ENCODE results near the gene PLXNB2. TPM values are rescaled to one million over a fixed set of nuclear protein-coding genes. Genes with fewer than 3 reads are reported as not detected.

The PLXNB2 gene, protein sequence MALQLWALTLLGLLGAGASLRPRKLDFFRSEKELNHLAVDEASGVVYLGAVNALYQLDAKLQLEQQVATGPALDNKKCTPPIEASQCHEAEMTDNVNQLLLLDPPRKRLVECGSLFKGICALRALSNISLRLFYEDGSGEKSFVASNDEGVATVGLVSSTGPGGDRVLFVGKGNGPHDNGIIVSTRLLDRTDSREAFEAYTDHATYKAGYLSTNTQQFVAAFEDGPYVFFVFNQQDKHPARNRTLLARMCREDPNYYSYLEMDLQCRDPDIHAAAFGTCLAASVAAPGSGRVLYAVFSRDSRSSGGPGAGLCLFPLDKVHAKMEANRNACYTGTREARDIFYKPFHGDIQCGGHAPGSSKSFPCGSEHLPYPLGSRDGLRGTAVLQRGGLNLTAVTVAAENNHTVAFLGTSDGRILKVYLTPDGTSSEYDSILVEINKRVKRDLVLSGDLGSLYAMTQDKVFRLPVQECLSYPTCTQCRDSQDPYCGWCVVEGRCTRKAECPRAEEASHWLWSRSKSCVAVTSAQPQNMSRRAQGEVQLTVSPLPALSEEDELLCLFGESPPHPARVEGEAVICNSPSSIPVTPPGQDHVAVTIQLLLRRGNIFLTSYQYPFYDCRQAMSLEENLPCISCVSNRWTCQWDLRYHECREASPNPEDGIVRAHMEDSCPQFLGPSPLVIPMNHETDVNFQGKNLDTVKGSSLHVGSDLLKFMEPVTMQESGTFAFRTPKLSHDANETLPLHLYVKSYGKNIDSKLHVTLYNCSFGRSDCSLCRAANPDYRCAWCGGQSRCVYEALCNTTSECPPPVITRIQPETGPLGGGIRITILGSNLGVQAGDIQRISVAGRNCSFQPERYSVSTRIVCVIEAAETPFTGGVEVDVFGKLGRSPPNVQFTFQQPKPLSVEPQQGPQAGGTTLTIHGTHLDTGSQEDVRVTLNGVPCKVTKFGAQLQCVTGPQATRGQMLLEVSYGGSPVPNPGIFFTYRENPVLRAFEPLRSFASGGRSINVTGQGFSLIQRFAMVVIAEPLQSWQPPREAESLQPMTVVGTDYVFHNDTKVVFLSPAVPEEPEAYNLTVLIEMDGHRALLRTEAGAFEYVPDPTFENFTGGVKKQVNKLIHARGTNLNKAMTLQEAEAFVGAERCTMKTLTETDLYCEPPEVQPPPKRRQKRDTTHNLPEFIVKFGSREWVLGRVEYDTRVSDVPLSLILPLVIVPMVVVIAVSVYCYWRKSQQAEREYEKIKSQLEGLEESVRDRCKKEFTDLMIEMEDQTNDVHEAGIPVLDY (N-terminal part only)
- 70.6 TPM for total RNA-seq
- long read RNA-seq, full-length matches to known transcripts: 1 of 60 reads
- long read RNA-seq, partial matches to known transcripts: 54 of 60 reads
- long read RNA-seq, other reads (novel, unspliced or antisense): 5 of 60 reads

DNA sequence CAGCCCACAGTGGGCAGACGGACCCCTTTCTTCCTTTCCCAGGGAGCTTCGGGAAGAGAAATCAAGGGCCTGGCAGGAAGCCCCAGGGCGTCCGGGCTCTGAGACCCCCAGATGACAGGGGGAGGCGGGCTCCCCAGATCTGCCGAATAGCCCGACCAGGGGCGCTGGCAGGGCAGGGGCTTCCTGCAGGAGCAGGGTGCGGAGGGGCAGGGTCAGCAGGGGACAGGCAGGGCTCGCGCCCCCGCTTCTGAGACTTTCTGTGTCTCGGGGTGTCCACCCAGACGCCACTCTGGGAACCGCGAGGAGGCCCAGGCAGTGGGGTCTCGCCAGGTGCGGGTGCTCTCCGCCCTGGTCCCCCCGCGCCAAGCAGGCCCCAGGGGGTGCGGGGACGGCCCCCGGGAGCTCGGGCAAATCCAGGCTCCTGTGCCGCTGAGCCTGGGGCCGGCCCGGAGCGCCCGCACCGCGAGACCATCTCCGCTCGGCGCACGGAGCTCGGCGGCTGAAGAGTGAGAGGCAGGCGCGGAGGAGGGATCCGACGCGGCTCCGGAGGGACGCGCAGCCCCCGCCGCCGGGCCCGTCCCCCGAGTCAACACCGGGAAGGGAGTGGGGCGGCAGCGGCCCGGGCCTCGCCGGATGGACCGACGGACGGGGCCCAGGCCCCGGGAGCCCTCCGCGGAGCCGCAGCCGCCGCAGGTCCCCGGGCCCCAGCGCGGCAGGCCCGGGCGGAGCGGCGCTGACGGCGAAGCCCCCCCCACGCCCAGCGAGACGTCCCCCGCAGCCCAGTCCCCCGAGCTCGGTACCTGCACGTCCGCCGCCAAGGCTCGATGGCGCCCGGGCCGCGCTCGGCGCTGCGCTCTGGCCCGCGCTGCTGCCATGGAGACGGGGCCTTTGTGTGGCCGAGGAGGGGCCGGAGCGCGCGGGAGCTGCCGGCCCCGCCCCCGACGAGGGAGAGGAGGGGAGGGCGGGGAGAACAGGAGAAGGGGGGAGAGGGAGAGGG is at the start of gene PLXNB2:
PLXNB2 (minus strand) TSS at position 894 of the 997 bp plus-strand sequence. CDS start 17,062 bp downstream, outside the sequence.
- intact Hi-C loops (cut with DNase I): loop anchor here (5.0 kb wide), 1 partner anchor 35 kb away; the partner anchor contains the start of gene MAPK11
- ATAC-seq (peak; percentile 61), DNase-seq (ENCODE audit: missing footprints) (peak; percentile 91)

DNA sequence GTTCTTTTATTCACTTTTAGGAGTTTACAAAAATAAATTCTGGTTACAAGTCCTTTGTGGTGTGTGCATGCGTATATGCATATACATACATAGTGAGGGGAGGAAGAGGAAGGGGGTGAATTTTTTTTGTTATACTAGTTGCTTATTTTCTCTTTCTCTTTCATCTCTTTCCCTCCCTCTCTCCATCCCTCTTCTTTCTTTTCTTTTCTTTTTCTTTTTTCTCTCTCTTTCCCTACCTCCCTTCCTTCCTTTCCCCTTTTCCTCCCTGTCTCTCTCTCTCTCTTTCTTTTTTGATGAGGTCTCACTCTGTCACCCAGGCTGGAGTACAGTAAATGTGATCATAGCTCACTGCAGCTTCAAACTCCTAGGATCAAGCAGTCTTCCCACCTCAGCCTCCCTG is 49.8 kb upstream of the PLXNB2 start:
- ATAC-seq: no peak
- no peak for DNase-seq (ENCODE audit: missing footprints)
- intact Hi-C loops (cut with DNase I): no loop called here

- DNase-seq (ENCODE audit: missing footprints): no peak
- no peak for ATAC-seq
- intact Hi-C loops (cut with DNase I): no loop called here
Measured at GRCh38 chr22:50356186-50356585, 48.7 kb upstream of the PLXNB2 start.

GRCh38 chr22:50348058-50348457 is 40.6 kb upstream of the PLXNB2 start:
- ATAC-seq (no peak), DNase-seq (ENCODE audit: missing footprints) (no peak)
- intact Hi-C loops (cut with DNase I): no loop called here

DNA sequence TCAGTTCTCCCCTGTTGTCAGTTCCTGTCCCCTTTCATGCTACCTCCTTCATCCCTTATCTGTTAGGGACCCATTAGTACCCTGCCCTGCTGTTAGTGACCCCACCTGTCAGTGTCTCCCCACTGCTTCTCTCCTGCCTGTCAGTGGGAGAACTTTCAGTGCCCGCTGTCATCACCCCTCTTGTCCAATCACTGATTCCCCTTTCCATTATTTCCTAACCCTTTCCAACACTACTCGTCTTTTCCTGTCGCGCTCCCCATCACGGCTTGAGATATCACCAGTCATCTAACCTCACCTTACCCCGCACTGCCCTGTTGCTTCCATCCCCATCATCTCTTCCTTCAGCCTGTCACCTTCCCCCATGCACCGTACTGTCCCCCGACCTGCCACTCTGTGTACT is 39.7 kb upstream of the PLXNB2 start:
- ATAC-seq: no peak
- DNase-seq (ENCODE audit: missing footprints): no peak
- intact Hi-C loops (cut with DNase I): no loop called here

DNA sequence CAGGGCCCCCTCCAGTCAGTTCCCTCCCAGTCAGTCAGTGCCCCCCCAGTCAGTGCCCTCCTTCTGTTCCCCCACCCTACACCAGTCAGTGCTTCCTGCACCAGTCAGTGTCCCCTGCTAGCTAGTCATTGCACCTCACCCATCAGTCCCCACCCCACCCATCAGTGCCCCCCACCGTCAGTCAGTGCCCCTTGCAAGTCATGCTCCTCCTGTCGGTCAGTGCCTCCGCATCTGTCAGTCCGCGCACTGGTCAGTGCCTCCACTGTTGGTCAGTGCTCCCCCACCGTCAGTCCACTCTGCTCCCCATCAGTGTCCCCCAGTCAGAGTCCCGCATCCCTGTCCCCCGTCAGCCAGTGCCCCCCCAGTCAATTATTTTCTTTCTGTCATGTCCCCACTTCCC is 39.0 kb upstream of the PLXNB2 start:
- intact Hi-C loops (cut with DNase I): no loop called here
- DNase-seq (ENCODE audit: missing footprints) (no peak), ATAC-seq (no peak)

GRCh38 chr22:50343541-50343935 is 36.1 kb upstream of the PLXNB2 start:
- ATAC-seq (no peak), DNase-seq (ENCODE audit: missing footprints) (no peak)
- intact Hi-C loops (cut with DNase I): loop anchor here (2.0 kb wide), 1 partner anchor 93 kb away; the partner anchor contains the start of gene HDAC10

GRCh38 chr22:50342651-50343540 is 35.5 kb upstream of the PLXNB2 start, which contains the start of gene PPP6R2:
PPP6R2 (plus strand) TSS chr22:50343327; CDS start chr22:50393909, 50,582 bp downstream.
- ATAC-seq (peak; percentile 95), DNase-seq (ENCODE audit: missing footprints) (peak; percentile 95)
- intact Hi-C loops (cut with DNase I): loop anchor here (1.0 to 2.0 kb wide), 3 partner anchors 16 to 92 kb away; partner anchors contain the start of genes DENND6B and HDAC10

- ATAC-seq: peak; percentile 85
- intact Hi-C loops (cut with DNase I): loop anchor here (1.0 to 2.0 kb wide), 3 partner anchors 15 to 91 kb away; partner anchors contain the start of genes DENND6B and HDAC10
- DNase-seq (ENCODE audit: missing footprints): peak; percentile 91
Measured at GRCh38 chr22:50341977-50342650, 34.7 kb upstream of the PLXNB2 start.

DNA sequence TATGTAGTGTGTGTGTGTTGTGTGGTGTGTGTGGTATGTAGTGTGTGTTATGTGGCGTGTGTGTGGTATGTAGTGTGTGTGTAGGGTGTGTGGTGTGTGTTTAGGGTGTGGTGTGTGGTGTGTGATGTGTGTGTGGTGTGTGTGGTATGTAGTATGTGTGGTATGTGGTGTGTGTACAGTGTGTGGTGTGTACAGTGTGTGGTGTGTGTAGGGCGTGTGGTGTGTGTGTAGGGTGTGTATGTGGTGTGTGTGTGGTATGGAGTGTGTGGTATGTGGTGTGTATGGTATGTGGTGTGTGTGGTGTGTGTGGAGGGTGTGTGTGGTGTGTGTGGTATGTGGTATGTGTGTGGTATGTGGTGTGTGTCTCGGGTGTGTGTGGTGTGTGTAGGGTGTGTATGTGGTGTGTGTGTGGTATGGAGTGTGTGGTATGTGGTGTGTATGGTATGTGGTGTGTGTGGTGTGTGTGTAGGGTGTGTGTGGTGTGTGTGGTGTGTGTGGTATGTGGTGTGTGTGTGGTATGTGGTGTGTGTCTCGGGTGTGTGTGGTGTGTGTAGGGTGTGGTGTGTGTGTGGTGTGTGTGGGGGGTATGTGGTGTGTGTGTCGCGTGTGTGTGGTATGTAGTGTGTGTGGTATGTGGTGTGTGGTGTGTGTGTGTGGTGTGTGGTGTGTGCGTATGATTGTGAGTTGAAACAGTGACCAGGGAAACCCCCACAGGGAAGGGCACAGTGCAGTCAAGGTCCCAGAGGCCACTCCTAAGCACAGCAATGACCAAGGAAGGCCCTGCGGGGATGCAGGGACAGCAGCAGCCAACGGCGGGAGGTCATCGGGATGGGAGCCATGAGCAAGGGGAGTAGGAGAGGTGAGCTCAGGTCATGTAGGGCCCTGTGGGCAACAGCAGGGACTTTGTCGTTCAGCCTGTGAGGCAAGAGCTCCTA is 32.8 kb upstream of the PLXNB2 start:
- ATAC-seq (no peak), DNase-seq (ENCODE audit: missing footprints) (no peak)
- intact Hi-C loops (cut with DNase I): no loop called here

DNA sequence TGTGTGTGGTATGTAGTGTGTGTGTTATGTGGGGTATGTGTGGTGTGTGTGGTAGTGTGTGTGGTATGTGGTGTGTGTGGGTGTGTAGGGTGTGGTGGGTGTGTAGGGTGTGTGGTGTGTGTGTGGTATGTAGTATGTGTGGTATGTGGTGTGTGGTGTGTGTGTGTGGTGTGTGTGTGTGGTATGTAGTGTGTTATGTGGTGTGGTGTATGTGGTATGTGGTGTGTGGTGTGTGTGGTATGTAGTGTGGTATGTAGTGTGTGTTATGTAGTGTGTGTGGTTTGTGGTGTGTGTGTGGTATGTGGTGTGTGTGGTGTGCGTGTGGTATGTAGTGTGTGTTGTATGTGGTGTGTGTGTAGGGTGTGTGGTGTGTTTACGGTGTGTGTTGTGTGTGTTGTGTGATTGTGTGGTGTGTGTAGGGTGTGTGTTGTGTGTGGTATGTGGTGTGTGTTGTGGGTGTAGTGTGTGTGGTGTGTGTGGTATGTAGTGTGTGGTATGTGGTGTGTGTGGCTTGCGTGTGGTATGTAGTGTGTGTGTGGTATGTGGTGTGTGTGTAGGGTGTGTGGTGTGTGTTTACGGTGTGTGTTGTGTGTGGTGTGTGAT is 31.5 kb upstream of the PLXNB2 start:
- ATAC-seq: no peak
- no peak for DNase-seq (ENCODE audit: missing footprints)
- intact Hi-C loops (cut with DNase I): no loop called here

DNA sequence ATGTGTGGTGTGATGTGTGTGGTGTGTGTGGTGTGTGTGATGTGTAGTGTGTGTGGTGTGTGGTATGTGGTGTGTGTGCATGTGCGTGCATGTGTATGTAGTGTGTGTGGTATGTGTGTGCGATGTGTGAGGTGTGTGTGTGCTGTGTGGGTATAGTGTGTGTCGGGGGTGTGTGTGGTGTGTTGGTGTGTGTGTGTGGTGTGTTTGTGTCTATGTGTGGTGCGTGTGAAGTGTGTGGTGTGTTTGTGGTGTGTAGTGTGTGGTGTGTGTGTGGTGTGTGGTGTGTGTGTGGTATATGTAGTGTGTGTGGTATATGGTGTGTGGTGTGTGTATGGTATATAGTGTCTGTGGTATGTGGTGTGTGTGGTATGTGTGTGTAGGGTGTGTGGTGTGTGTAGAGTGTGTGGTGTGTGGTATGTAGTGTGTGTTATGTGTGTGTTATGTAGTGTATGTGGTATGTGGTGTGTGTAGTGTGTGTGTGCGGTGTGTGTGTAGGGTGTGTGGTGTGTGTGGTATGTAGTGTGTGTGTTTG is 30.7 kb upstream of the PLXNB2 start:
- DNase-seq (ENCODE audit: missing footprints) (no peak), ATAC-seq (no peak)
- intact Hi-C loops (cut with DNase I): no loop called here

GRCh38 chr22:50337262-50338041 is 30.0 kb upstream of the PLXNB2 start:
- intact Hi-C loops (cut with DNase I): no loop called here

More at GRCh38 chr22:50337262-50338041, 30.0 kb upstream of the PLXNB2 start:
- ATAC-seq (no peak), DNase-seq (ENCODE audit: missing footprints) (no peak)
